Mucosa of gallbladder (tissue), 1 donor: ENCODE data around the gene BRME1. TPM values are rescaled to one million over a fixed set of nuclear protein-coding genes. Genes with fewer than 3 reads are reported as not detected.
"Not testable (repeated sequence)": the region's sequence is repeated elsewhere in the genome, so short reads cannot be mapped to it uniquely, and the experiment has no call there.

Source experiments
- DNase-seq: peaks from one replicate; pipeline ENCODE4 v3.0.0-alpha.2; 2020; ENCODE audit warnings: low spot score
- total RNA-seq: library from RNA; stranded (reverse); gene quantifications from one replicate; pipeline ENCODE4 v1.2.1, GENCODE V29; 2021
- donor health status: DM: no; HTN: no; CAD: no.

The BRME1 gene
- total RNA-seq, 1 donor from 2014 or later: 2.6 TPM

DNA sequence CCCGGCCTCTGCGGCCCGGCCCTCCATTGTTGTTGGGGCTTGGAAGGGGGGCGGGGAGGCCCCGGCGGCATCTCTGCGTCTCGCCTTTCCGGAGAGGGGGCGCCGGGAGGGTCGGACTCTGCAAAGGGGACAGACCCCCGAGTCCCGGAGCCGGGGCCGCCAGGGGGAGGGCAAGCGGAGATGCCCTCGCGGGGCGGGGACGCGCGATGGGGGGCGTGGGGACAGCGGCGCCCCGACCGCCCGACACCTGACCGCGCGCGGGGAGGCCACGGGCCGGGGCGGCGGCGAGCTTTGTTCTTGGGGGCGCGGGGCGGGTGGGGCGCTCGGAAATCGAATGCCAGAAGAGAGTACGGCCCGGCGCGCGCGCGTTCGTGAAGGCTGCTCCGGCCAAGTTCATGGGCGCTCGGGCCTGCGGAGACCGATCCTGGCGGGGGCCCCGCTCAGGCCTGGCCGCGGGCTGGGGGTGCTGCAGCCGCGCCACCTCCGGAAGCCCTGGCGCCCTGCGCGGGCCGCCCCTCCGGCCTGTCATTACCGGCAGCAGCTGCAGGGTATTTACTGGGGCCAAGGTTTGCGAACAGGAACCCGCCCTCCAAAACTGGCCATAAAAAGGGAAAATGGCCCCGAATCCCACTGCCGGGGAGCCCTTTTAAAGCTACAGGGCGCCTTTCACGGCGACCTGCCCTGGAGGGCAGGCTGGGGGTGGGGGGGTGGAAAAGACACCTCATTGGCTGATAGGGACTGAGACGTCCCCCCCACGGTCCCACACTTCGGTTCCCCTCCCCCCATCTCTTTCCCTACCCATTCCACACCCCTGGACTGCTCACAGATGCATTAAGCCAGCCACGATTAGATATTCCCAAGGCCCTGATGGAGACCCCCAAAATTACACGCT, 40.1 kb downstream of the BRME1 start:
- no peak for DNase-seq

DNA sequence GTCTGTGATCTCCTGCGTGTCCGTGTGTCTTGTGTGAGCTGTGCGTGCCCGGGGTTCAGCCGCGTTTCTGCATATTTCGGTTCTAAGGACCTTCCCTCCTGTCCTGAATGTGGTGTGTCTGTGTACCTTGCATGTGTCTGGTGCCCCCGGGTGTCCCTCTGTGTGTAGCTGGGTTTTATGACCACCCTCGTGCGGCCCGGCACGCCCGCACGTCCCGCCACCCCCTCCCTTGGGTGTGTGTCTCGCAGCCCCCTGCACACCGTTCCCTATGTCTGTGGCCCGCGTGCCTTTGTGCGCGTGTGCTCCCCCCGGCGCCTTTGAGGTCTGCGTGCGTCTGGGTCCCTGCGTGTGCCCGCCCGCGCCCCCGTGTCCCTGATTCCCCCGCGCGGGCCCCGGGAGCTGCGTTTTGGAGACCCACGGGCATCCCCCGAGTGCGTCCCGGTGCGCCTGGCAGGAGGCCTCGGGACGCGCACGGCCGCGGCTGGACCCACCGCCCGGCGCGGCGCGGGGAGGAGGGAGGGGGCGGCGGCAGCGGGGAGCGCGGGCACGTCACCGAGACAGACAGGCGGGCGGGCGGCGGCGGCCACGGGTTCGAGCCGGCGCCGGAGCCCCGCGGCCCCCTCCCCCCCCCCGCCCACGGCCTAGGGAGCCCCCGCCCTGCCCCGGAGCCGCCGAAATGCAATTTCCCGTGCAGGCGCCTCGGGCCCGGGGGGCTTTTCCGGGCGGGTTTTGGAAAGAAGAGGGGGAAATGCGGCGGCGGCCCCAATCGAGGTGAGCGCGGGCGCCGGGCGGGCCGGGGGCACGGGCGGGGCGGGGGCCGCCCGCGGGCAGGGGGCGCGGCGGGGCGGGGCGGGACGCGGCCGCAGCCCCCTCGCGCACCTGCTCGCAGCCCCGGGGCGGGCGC, 41.0 kb downstream of the BRME1 start:
- DNase-seq: no peak

DNA sequence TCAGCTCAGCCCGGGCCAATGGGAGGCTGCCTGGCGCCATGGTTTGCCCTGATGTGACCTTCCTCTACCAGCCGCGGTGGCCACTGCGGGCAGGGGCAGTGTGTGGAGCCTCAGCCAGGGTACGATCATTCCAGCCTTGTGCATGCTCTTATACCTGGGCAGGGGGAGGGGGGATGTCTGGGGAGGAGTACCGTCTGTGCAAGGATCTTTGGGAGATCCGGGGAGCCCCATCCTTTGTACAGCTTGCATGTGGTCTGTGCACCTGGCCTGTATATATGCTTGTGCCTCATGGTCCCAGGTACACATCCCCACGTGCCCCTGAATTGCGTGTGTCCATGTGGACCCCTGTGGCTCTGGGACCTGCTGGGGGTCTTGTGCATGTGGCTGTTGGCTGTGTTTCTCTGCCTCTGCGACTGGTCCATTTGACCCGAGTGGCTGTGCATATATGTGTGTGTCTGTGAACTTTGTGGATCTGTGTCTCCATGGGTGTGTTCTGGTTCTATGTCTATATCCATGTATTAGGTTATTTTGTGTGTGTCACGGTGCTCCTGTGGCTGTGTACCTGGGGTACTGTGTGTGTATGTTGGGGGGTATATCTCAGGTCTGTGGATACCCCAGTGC, 41.8 kb downstream of the BRME1 start:
- no peak for DNase-seq

DNA sequence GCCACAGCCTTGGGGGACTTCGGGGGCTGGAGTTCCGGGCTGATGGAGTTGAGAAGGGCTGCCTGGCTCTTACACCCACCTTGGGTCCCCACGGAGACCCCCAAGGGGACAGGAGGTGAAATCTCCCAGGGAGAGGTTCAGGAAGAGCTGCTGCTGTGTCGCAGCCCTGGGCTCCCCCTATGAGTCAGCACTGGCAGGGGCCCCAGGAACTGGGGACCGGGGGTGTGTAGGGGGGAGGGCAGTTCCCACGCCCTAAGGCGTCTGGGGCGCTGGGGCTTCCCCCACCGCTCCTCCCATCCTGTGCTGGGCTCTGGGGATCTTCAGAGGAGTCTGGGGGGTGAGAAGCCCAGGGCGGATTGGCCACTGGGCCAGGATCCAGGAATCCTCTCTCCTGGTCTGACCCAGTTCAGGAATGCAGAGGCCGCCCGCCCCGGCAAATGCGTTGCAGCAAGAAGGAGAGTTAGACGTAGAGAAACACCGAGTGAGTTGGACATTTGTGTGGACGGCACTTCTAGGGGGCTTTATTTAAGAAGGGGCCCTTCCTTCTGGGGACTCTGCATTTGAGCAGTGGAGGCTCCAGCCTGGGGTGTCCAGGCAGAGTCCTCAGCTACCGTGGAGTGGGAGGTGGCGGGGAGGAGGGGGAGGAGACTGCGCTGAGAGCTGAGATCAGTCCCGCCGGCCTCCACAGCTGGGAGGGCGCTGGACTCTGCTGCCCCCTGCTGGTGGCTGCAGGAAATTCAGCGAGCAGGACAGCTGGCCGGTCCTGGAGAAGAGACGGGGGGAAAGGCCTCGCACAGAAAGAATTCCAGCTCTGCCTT, 44.0 kb downstream of the BRME1 start:
- DNase-seq: peak; percentile 93

DNA sequence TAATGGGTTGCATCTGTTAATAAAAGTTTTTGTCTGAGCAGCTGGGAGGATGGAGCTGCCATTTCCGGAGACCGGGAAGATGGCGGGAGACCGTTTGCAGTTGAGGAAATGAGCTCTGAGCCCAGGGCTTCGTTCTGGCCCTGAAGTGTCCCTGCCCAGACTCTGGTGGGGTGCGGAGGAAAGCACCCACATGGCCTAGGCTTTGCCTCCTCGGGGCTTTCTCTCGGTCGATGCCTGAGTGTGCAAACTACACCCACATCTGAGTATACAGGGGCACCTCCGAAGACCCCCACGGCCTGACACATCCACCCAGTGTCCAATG, 44.6 kb downstream of the BRME1 start:
- no peak for DNase-seq

DNA sequence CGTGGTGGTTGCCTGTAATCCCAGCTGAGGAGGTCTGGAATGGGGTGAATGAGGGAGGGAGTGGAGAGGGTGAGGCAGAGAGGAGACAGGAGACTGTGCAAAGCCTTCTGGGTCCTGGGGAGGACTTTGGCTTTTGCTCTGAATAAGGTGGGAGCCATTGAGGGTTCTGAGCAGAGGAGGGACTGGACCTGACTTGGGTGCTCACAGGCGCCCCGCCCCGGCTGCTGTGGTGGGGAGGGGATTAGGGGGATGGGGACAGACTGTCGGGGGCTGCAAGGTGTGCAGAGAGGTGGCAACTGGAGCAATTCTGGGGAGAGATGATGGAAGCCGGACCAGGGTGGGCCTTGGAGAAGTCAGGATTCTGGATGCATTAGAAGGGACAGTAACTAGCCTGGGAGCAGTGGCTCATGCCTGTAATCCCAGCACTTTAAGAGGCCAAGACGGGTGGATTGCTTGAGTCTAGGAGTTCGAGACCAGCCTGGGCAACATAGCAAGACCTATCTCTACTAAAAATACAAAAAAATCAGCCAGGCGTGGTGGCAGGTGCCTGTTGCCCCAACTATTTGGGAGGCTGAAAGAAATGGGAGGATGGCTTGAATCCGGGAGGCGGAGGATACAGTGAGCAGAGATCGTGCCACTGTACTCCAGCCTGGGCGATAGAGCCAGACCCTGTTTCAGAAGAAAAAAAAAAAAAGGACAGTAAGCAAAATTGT, 45.1 kb downstream of the BRME1 start:
- no peak for DNase-seq

DNA sequence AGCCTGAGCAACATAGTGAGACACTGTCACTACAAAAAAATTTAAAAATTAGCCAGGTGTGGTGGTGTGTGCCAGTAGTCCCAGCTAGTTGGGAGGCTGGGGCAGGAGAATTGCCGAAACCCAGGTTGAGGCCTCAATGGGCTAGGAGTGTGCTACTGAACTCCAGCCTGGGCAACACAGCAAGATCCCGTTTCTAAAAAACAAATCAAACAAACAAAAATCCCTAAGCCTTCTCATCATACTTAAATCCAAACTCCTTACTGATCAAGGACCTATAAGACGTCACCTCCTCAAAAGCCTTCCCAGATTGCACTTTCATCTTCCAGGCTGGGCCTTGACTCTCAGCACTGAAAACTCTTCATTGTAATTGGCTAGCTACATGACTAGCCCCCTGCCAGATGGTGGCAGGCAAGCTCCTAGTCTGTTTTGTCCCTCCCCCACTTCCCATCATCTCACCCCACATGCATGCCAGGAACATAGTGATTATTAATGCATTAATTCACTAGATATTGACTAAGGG, 46.5 kb downstream of the BRME1 start:
- DNase-seq: no peak

DNA sequence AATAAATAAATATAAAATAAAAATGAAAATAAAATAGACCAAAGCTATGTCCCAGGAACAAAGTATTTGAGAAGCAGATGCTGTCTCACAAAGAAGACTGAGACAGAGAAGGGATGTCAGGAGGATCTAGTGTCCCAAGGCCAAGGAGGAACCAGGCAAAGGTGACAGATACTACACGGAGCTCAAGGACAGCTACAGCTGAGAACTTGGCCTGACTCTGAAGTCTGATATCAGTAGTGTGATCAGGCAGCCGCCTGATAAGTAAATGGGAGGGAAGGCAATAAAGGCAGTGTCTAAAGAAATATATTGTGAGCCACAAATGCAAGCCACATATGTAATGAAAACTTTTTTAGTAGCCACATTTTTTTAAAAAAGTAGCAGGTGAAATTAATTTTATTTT, 49.4 kb downstream of the BRME1 start:
- DNase-seq: no peak

DNA sequence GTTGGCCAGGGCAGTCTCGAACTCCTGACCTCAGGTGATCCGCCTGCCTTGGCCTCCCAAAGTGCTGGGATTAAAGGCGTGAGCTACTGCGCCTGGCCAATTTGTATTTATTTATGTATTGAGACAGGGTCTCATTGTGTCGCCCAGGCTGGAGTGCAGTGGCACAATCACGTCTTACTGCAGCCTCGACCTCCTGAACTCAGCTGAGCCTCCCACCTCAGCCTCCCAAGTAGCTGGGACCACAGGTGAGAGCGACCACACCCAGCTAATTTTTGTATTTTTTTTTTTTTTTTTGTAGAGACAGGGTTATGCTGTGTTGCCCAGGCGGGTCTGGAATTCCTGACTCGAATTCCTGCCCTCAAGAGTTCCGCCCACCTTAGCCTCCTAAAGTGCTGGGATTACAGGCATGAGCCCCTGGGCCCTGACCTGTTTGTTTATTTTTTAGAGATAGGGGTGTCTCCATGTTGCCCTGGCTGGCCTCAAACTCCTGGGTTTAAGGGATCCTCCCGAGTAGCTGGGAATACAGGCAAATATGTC, 53.7 kb downstream of the BRME1 start:
- DNase-seq: not testable (repeated sequence)

DNA sequence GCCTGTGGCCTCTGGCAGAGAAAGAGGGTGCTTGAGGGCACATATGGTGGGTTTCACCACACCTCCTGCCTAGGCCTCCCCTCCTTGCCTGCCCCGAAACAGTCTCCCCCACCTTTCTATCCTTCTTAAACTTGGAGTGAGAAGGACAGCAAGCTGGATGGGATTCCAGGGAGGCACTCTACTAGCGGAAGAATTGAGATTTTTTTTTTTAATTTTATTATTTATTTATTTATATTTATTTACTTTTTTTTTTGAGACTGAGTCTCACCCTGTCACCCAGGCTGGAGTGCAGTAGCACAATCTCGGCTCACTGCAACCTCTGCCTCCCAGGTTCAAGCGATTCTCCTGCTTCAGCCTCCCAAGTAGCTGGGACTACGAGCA, 54.2 kb downstream of the BRME1 start:
- not testable (repeated sequence) for DNase-seq

DNA sequence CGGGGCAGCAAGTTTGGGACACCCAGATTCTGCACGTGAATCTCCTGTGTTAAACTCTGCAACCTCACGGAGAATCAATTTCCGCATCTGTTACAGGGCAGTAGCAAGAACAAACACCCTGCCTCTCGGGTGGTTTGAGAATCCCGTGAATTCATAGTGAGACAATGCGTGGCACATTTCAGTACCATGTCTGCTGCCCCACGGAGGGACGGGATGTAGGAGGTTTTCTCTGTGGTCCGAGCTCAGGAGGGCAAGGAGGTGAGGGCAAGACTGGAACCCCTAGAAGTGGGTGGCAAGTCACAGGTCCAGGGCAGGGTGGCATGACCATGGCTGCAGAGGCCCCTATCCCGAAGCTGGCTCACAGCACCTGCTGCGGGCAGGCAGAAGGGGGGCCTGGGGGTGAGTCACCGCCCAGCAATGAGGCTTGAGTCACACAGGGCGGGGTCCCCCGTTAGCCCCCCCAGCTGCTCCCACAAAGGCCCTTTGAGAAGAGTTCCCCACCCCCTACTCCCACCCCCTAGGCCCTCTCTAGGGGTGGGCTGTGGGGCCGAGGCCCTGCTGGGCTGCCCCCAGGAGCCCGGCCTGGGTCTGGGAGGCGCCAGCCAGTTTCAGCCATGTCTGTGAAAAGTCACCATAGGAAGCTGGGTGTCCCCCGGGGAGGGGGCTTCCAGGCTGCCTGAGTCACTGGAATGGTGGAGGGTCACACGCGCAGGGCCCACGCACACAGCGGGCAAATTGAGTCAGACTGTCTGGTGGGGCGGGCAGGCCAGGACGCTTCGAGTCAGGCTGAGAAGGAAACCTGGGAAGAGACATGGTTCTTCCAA, 54.8 kb downstream of the BRME1 start:
- DNase-seq: peak; percentile 86

DNA sequence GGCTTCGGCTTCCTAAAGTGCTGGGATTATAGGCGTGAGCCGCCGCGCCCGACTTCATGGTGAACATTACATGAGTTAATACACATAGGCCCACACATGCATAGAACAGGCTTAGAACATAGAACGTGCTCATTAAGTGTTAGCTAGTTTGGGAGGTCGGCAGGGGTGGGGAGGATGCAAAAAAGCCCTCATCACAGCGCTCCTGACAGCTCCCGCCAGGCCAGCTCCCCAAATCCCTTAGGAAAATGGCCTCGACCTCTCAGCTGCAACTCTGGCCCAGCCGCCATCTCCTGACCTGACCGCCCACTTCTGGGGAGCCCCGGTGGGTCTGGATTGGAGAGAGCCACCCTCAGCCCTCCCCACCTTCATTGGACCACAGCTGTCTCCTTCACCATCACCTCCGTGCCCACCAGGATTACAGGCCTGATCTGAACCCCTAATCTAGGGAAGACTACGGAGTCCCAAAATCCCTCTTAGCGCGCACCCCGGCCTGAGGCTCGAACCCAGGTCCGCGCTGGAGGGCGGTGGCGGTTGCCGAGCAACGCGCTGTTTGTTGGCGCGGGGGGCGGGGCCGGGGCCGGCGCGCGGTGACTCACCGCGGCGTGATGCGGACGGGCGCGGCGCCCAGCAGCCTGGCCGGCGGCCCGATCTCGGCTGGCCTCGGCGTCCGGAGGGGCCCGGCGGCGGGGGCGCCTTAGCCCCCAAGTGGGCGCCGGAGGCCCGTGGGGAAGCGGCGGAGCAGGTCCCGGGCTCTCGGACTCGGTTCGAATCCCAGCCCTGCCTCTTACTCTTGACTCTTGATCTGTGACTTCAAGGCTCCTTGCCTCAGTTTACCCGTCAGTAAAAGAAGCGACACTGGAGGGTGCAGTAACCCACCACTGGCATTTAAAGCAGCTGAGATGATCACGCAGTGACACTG, 55.7 kb downstream of the BRME1 start:
- DNase-seq: peak; percentile 86

DNA sequence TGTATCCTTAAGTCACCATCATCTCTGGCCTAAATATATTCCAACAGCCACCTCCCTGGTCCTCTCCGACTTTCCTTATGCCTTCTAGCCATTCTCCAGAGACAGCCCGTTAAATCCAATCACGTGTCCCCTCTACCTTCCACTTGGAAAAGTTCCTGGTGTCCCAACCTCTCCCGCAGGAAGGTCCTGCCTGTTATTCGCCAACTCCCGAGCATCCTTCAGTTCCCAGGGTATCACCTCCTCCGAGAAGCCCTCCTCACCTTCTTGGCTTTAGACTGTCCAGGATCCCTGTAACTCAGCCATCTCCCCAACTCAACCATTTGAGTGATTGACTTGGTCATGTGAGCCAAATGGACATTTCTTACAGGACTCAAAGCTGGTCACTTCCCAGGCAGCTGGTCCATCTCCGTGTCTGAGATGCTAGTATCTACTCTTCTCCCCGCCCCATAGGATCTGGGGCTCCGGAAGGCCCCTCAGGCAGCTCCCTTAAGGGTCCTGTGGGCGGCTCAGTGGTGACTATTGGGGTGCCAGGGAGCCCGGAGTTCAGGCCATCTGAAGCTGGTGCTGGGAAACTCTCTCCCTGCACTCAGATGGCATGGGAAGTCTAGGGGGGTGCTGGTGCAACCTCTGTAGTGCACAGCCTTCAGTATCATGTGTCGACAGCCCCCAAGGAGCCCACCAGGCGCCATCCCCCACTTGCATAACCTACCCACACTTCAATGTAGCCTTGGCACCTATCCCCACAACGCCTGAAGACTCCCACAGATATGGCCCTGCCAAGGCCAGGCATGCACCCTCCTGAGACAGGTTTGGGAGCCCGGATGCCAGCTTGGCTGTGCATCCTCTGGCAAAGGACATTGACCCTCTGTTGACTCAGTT, 56.9 kb downstream of the BRME1 start:
- DNase-seq: no peak

DNA sequence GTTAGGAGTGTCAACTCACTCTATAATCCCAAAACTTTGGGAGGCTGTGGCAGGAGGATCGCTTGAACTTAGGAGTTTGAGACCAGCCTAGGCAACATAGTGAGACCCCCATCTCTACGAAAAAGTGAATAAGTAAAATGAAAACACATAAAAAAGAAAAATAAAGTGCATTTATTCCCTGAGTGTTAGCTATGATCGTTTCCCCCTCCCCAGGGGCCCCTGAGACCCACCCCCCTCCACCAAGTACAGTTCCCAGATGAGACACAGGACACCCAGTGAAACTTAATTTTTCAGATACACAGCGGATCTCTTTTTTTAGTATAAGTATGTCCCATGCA, 57.6 kb downstream of the BRME1 start:
- DNase-seq: no peak

DNA sequence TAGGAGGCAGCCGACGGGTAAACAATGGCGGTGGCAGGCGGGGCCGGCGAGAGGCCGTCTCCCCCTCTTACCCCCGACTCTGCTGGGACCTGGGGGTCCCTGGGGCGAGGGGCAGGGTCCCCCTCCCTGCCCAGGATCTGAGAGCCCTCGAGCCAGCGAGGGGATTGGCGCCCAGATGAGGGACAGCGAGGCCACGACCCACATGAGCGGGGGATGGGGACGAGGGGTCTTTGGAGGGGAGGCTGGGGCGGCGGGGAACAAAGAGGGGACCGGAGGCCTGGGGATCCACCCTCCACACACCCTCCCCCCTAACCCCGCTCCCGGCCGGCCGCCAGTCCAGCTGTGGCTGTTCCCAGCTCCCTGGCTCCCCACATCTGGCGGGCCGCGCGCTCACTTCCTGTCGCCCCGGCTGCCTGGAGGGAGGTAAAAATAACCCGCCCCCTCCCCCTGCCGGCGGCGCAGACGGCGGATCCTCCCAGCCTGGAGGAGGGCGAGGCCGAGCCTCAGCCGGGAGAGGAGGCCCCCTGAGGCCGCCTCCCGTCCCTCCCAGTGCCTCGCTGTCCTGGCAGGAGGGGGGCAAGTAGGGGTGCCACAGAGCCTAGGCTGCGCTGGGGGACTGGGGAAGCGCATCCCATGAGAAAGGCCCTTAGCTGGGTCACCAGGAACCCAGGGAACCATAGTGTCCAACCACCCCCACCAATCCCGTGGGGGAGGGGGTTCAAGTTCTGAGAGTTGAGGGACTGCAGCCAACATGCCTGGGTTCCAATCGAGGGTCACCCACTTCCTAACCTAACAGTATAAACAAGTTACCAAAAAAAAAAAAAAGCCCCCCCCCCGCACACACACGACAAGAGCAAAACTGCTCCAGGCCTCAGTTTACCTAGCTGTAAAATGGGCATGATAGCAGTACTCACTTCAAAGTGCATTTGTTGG, 58.2 kb downstream of the BRME1 start:
- peak; percentile 90 for DNase-seq
